Body of pancreas (tissue), 4 donors: ENCODE data around the gene TMEM106C. TPM values are rescaled to one million over a fixed set of nuclear protein-coding genes. Genes with fewer than 3 reads are reported as not detected.

Source experiments
- ATAC-seq: fragments of 150-250 bp; one replicate; pipeline ENCODE4 v1.9.1; 2016
- DNase-seq, 4 donors: peaks; one replicate each; pipeline ENCODE4 v3.0.0-alpha.2; 2019
- H3K27ac ChIP-seq, 4 donors: fragments of 200-600 bp; sonication (generic); 1 replicate in 3 of 4; 2 replicates in 1 of 4; pipeline versions ENCODE4 v1.5.1 to v1.6.1; 2016 to 2019; ENCODE audit warnings: mild to moderate bottlenecking in 1 of 4, mixed read lengths in 1 of 4, moderate library complexity in 1 of 4
- H3K27me3 ChIP-seq, 2 donors: fragments of 200-600 bp; sonication (generic); one replicate each; pipeline ENCODE4 v1.6.0; 2016; ENCODE audit warnings: mild to moderate bottlenecking in 1 of 2
- H3K36me3 ChIP-seq, 2 donors: fragments of 200-600 bp; sonication (generic); replicated peaks in 1 of 2; 2 replicates each; pipeline ENCODE4 v1.5.1; 2016; ENCODE audit warnings: low read depth in 2 of 2; ENCODE audit not compliant: insufficient read depth in 1 of 2
- H3K4me1 ChIP-seq: fragments of 200-600 bp; sonication (generic); one replicate; pipeline ENCODE4 v1.6.0; 2016
- H3K4me3 ChIP-seq, 2 donors: fragments of 200-600 bp; sonication (generic); 1 replicate in 1 of 2; 2 replicates in 1 of 2; pipeline ENCODE4 v1.5.1; 2016 to 2019
- H3K9me3 ChIP-seq, 3 donors: fragments of 200-600 bp; sonication (generic); 1 replicate in 2 of 3; 2 replicates in 1 of 3; pipeline ENCODE4 v1.5.1; 2016
- POLR2A ChIP-seq, 3 donors: fragments of 450-650 bp; IDR thresholded peaks; one replicate each; pipeline ENCODE4 v1.6.1; 2016; ENCODE audit warnings: antibody characterized with exemption in 3 of 3, mild to moderate bottlenecking in 2 of 3
- WGBS, 2 donors: methylation state at CpG; one replicate each; pipeline ENCODE4 v1.1.5; 2017; 5-methylcytosine and 5-hydroxymethylcytosine counted together
- intact Hi-C: fragments of 100-400 bp; cut with DNase I; formaldehyde crosslinking; loops from one replicate; pipeline ENCODE4 v1.15.1; 2023
- total RNA-seq, 2 donors: library from RNA; depleted of rRNA; stranded (reverse); fragments of >200 nt; gene quantifications; one replicate each; pipeline ENCODE4 v1.1.0, GENCODE V29; 2016
- TF ChIP-seq, protein P1 (sequence below), 7 experiments: fragments of 450-650 bp in 4 of 7; fragments of 200-600 bp in 3 of 7; sonication (generic) in 3 of 7; IDR thresholded peaks; one replicate each; pipeline ENCODE4 v1.5.1; 2016 to 2019; ENCODE audit warnings: antibody characterized with exemption in 7 of 7

TMEM106C gene
- total RNA-seq, 2 donors from 2014 or later, result 38.2 to 47.0 TPM

DNA sequence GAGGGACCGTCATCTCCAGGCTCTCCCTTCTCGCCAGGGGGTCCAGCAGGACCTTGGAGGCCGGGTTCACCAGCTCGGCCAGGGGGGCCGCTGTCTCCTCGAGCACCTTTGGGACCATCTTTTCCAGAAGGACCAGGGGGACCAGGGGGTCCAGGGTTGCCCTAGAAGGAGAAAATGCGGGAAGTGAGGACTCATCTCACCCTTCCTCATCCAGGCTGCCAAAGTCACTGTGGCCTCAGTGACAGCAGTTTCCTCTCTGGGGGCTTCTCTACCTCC lies 15.1 kb downstream of the TMEM106C start:
- H3K27ac ChIP-seq, result no peak overlapping the region
- DNase-seq, result no peak
- H3K27me3 ChIP-seq, result no peaks in the 10 kb centered on the region
- no peak for TF ChIP-seq POLR2A (IDR thresholded peaks at IDR 0.05)
- TF ChIP-seq, protein P1, sequence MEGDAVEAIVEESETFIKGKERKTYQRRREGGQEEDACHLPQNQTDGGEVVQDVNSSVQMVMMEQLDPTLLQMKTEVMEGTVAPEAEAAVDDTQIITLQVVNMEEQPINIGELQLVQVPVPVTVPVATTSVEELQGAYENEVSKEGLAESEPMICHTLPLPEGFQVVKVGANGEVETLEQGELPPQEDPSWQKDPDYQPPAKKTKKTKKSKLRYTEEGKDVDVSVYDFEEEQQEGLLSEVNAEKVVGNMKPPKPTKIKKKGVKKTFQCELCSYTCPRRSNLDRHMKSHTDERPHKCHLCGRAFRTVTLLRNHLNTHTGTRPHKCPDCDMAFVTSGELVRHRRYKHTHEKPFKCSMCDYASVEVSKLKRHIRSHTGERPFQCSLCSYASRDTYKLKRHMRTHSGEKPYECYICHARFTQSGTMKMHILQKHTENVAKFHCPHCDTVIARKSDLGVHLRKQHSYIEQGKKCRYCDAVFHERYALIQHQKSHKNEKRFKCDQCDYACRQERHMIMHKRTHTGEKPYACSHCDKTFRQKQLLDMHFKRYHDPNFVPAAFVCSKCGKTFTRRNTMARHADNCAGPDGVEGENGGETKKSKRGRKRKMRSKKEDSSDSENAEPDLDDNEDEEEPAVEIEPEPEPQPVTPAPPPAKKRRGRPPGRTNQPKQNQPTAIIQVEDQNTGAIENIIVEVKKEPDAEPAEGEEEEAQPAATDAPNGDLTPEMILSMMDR (IDR thresholded peaks at IDR 0.05), result no peak
- WGBS, 2 donors, result 65 to 68% methylated on average over 4 to 7 of the region's 7 CpGs
- H3K4me1 ChIP-seq, result no peaks in the 10 kb centered on the region
- no peak for ATAC-seq
- H3K36me3 ChIP-seq, result no peaks in the 10 kb centered on the region
- intact Hi-C loops, result no loop called here
- H3K4me3 ChIP-seq, result no peak overlapping the region
- H3K9me3 ChIP-seq, result no peaks in the 10 kb centered on the region

DNA sequence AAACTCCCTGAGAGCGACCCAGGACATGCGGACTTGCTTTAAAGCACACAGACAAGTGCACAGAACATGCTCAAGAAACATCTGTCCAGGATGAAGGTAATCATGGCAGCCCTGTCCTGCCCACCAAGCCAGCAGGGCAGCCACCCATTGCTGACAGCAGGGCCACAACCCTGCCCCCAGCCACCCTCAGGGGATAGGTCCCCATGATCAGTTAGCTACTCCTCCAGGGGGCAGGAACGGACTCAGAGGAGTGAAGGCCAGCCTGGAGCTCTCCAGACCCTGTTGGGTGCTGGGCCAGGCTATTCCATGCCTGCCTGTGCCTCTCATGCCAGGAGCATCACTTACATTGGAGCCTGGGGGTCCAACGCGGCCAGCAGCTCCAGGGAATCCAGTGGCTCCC lies 15.8 kb downstream of the TMEM106C start:
- intact Hi-C loops, result no loop called here
- no peak overlapping the region for H3K4me3 ChIP-seq
- H3K4me1 ChIP-seq, result no peaks in the 10 kb centered on the region
- no peaks in the 10 kb centered on the region for H3K36me3 ChIP-seq
- ATAC-seq, result no peak
- no peak for DNase-seq
- no peak overlapping the region for H3K27ac ChIP-seq
- H3K9me3 ChIP-seq, result no peaks in the 10 kb centered on the region
- TF ChIP-seq, protein P1 (IDR thresholded peaks at IDR 0.05), result no peak
- no peak for TF ChIP-seq POLR2A (IDR thresholded peaks at IDR 0.05)
- WGBS, 2 donors, result 78 to 86% methylated on average over 3 to 5 of the region's 5 CpGs
- no peaks in the 10 kb centered on the region for H3K27me3 ChIP-seq

DNA sequence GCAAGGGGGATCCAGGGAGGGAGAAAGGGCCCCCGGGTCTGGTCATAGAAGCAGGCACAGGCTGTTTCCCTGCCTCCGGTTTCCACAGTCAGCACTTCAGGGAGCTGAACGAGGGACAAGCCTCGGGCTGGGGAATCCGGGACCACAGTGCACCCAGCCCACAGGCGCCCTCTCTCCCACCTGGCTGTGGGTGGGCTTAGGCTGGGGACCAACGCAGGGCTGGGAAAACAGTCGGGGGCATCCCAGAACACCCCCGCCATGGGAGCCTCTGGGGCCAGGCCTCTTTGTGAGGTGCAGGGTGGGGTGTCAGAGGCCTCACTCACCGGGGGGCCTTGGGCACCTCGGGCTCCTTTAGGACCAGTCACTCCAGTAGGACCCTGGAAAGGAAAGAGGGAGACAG lies 16.3 kb downstream of the TMEM106C start:
- Histone ChIP-seq H3K9me3 (no peaks in the 10 kb centered on the region), H3K4me1 (no peaks in the 10 kb centered on the region), H3K4me3 (no peak overlapping the region), H3K36me3 (no peaks in the 10 kb centered on the region), H3K27me3 (no peaks in the 10 kb centered on the region), H3K27ac (no peak overlapping the region)
- DNase-seq (no peak), ATAC-seq (no peak)
- TF ChIP-seq, protein P1 (IDR thresholded peaks at IDR 0.05), result no peak
- TF ChIP-seq POLR2A (IDR thresholded peaks at IDR 0.05), result no peak
- 70 to 71% methylated on average over 6 to 11 of the region's 11 CpGs for WGBS, 2 donors
- intact Hi-C loops, result no loop called here

DNA sequence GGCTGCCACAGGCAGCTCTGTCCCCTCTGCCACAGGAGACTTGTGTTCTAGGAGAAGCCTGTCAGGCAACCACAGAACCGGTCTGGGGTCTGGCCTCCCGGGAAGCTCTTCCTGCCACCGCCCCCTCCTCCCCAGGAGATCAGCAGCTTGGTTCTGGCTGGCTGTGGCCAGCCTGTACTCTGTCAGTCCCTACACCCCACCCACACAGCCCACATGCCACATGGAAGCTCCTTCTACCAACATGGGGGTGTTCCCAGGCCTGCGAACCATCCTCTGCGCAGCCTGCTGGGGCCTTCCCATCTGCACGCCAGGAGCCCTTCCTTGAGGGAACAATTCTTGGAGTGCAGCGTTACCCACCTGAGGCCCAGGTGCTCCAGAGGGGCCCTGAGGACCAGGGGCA lies 16.8 kb downstream of the TMEM106C start:
- WGBS, 2 donors, result 82 to 83% methylated on average over 4 to 7 of the region's 7 CpGs
- Histone ChIP-seq H3K4me1 (no peaks in the 10 kb centered on the region), H3K27ac (no peak overlapping the region)

More for the DNA sequence above, 16.8 kb downstream of the TMEM106C start:
- DNase-seq (no peak), ATAC-seq (no peak)
- Histone ChIP-seq H3K4me3 (no peak overlapping the region), H3K9me3 (no peaks in the 10 kb centered on the region), H3K27me3 (no peaks in the 10 kb centered on the region), H3K36me3 (no peaks in the 10 kb centered on the region)
- TF ChIP-seq, protein P1 (IDR thresholded peaks at IDR 0.05), result no peak
- TF ChIP-seq POLR2A (IDR thresholded peaks at IDR 0.05), result no peak
- intact Hi-C loops, result no loop called here
